Measurements from ENCODE around the gene NET1.
"Not testable (repeated sequence)": the region's sequence is repeated elsewhere in the genome, so short reads cannot be mapped to it uniquely, and the experiment has no call there.

NET1 gene

GRCh38 chr10:5465976-5466450 is 53.7 kb downstream of the NET1 start:
- DNase-seq (ENCODE audit: low read depth in 2 of 2) = no peak

- peak; percentile 67 to 72 for DNase-seq (ENCODE audit: low read depth in 2 of 2)
Observed at GRCh38 chr10:5466451-5467206, 54.3 kb downstream of the NET1 start.

GRCh38 chr10:5467207-5467535 is 54.8 kb downstream of the NET1 start:
- DNase-seq (ENCODE audit: low read depth in 2 of 2) = no peak

- no peak for DNase-seq (ENCODE audit: low read depth in 2 of 2)
Observed at GRCh38 chr10:5467634-5468255, 55.4 kb downstream of the NET1 start.

GRCh38 chr10:5468262-5469106 is 56.1 kb downstream of the NET1 start:
- DNase-seq (ENCODE audit: low read depth in 2 of 2) = no peak

- DNase-seq (ENCODE audit: low read depth in 2 of 2) = no peak
Observed at GRCh38 chr10:5469353-5470061, 57.1 kb downstream of the NET1 start.

- DNase-seq (ENCODE audit: low read depth in 2 of 2) = no peak
Observed at GRCh38 chr10:5470062-5470751, 57.9 kb downstream of the NET1 start.

- not testable (repeated sequence) for DNase-seq (ENCODE audit: low read depth in 2 of 2)
Observed at GRCh38 chr10:5474642-5475041, 62.3 kb downstream of the NET1 start.

- DNase-seq (ENCODE audit: low read depth in 2 of 2) = not testable (repeated sequence)
Observed at GRCh38 chr10:5475088-5475487, 62.7 kb downstream of the NET1 start.

GRCh38 chr10:5475974-5476807 is 63.8 kb downstream of the NET1 start:
- not testable (repeated sequence) for DNase-seq (ENCODE audit: low read depth in 2 of 2)

GRCh38 chr10:5476918-5477525 is 64.7 kb downstream of the NET1 start:
- no peak for DNase-seq (ENCODE audit: low read depth in 2 of 2)

- no peak for DNase-seq (ENCODE audit: low read depth in 2 of 2)
Observed at GRCh38 chr10:5477948-5478693, 65.8 kb downstream of the NET1 start.

GRCh38 chr10:5478694-5479305 is 66.4 kb downstream of the NET1 start:
- DNase-seq (ENCODE audit: low read depth in 2 of 2) = no peak

- DNase-seq (ENCODE audit: low read depth in 2 of 2) = no peak
Observed at GRCh38 chr10:5479481-5480161, 67.3 kb downstream of the NET1 start.

- DNase-seq (ENCODE audit: low read depth in 2 of 2) = no peak
Observed at GRCh38 chr10:5480162-5480941, 68.0 kb downstream of the NET1 start.

GRCh38 chr10:5481121-5481520 is 68.8 kb downstream of the NET1 start:
- DNase-seq (ENCODE audit: low read depth in 2 of 2) = no peak

GRCh38 chr10:5482016-5482415 is 69.7 kb downstream of the NET1 start:
- no peak for DNase-seq (ENCODE audit: low read depth in 2 of 2)
